HG02840 (cell line): Measurements from ENCODE around the gene TNNC1.

Experiments used
- ATAC-seq: cut with Tn5 transposase; IDR thresholded peaks from one replicate; pipeline ENCODE4 v1.9.1; 2021; ENCODE audit warnings: mild to moderate bottlenecking, moderate library complexity, moderate number of reproducible peaks; ENCODE audit not compliant: unreplicated experiment, low FRiP score

TNNC1 gene

GRCh38 chr3:52432691-52433141 lies 21.1 kb downstream of the TNNC1 start:
- no peak for ATAC-seq

GRCh38 chr3:52432225-52432624 lies 21.6 kb downstream of the TNNC1 start:
- ATAC-seq, result no peak

- ATAC-seq, result no peak
Observed at GRCh38 chr3:52431459-52432223, 22.2 kb downstream of the TNNC1 start.

- no peak for ATAC-seq
Observed at GRCh38 chr3:52430416-52430810, 23.4 kb downstream of the TNNC1 start.

GRCh38 chr3:52429779-52430415 lies 23.9 kb downstream of the TNNC1 start:
- ATAC-seq, result no peak

GRCh38 chr3:52429031-52429430 lies 24.8 kb downstream of the TNNC1 start:
- ATAC-seq, result no peak

GRCh38 chr3:52428151-52429005 lies 25.5 kb downstream of the TNNC1 start:
- ATAC-seq, result no peak

- no peak for ATAC-seq
Observed at GRCh38 chr3:52423173-52423572, 30.7 kb downstream of the TNNC1 start.

- ATAC-seq, result no peak
Observed at GRCh38 chr3:52422669-52423068, 31.2 kb downstream of the TNNC1 start.

- no peak for ATAC-seq
Observed at GRCh38 chr3:52420388-52420787, 33.5 kb downstream of the TNNC1 start.

GRCh38 chr3:52415800-52416199 lies 38.0 kb downstream of the TNNC1 start:
- no peak for ATAC-seq

- no peak for ATAC-seq
Observed at GRCh38 chr3:52408466-52408865, 45.4 kb downstream of the TNNC1 start.

GRCh38 chr3:52407779-52408178 lies 46.1 kb downstream of the TNNC1 start:
- ATAC-seq, result no peak

- no peak for ATAC-seq
Observed at GRCh38 chr3:52406791-52407510, 46.9 kb downstream of the TNNC1 start.

GRCh38 chr3:52406231-52406661 lies 47.6 kb downstream of the TNNC1 start:
- ATAC-seq, result no peak

- no peak for ATAC-seq
Observed at GRCh38 chr3:52405601-52406110, 48.2 kb downstream of the TNNC1 start.

- no peak for ATAC-seq
Observed at GRCh38 chr3:52405066-52405465, 48.8 kb downstream of the TNNC1 start.

- ATAC-seq, result no peak
Observed at GRCh38 chr3:52404391-52404790, 49.5 kb downstream of the TNNC1 start.

GRCh38 chr3:52403955-52404354 lies 49.9 kb downstream of the TNNC1 start:
- no peak for ATAC-seq

- ATAC-seq, result no peak
Observed at GRCh38 chr3:52403271-52403841, 50.5 kb downstream of the TNNC1 start.
